GM21367 (cell line): Measurements from ENCODE around the gene MIPEP.

Experiments used
- ATAC-seq: cut with Tn5 transposase; IDR thresholded peaks from one replicate; pipeline ENCODE4 v1.9.1; 2021; ENCODE audit not compliant: unreplicated experiment

The MIPEP gene

DNA sequence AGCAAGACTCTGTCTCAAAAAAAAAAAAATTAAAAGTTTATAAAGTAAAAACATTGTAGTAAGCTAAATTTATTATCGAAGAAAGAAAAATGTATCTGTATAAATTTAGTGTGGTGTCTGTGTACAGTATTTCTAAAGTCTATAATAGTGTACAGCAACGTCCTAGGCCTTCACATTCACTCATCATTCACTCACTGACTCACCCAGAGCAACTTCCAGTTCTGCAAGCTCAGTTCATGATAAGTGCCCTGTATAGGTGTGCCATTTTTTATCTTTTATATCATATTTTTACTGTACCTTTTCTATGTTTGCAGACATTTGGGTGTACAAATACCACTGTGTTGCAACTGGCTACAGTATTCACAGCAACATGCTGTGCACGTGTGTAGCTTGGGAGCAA is 200.9 kb downstream of the MIPEP start:
- no peak for ATAC-seq

DNA sequence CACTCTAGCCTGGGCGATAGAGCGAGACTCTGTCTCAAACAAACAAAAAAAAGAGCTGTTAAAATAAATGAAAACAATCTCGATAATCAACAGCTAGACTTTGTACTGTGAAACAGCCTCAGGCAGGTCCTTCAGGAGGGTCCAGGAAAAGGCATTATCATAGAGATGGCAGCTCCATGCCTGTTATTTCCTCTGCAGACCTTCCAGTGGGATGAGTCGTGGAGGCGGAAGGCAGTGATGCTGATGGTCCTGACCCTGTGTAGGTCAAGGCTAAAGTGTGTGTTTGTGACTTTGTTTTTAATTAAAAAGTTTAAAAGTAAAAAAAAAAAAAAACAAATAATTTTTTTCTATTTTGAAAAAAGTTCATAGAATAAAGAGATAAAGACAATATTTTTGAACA is 201.6 kb downstream of the MIPEP start:
- ATAC-seq = no peak

DNA sequence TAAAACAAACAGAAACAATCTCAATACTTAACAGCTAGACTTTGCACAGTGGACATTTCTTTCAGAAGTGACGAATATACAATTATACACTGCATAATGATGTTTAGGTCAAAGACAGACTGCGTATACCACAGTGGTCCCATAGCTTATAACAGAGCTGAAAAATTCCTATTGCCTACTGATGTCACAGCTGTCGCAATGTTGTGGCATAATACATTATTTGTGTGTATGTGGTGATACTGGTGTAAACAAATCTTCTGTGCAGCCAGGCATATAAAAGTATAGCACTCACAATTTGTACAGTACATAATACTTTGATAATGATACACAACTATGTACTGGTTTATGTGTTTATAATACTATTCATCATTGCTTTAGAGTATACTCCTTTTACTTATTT is 202.3 kb downstream of the MIPEP start:
- no peak for ATAC-seq

DNA sequence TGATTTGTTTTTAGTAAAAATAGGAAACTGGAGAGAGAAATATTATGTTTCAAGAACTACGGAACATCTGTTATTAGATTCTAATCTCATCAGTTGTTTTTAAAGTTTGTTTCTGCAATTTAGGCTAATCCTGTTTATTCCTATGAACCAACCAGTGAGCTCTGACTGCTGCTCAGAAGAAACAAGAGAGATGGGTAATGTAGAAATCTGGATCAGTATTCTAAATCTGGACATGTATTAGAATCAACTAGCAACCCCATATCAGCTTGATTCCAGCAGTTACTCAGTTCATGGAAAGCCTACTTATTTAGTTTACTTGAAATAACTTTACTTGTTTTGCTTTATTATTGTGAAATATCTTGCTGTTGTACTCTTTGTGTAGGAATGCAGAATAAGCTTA is 203.8 kb downstream of the MIPEP start:
- no peak for ATAC-seq

DNA sequence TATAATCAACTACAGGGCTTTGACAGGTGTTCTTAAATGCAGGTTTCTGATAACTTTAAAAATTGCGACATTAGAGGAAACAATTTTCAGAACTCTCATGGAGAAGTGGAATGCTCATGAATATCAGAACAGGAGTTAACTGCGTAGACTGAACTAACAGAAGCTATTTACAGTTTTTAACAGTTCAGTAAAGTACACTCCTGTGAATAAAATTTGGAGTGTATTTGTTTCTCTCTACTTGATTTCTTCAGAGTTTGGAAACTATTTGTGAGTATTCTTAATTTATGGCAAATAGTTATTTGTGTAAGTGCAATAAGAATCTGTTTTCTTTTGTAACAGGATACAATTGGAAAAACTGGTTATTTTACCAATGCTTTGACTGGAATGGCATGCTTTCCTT is 204.6 kb downstream of the MIPEP start:
- no peak for ATAC-seq

GRCh38 chr13:23683084-23683483 is 206.1 kb downstream of the MIPEP start:
- no peak for ATAC-seq

- no peak for ATAC-seq
These were observed 208.1 kb downstream of the MIPEP start for GRCh38 chr13:23680845-23681669.
